Neural cell (in vitro differentiated cells): ENCODE measurements around the gene STAC. TPM values are rescaled to one million over a fixed set of nuclear protein-coding genes. Genes with fewer than 3 reads are reported as not detected.

Experiments used
- H2AFZ ChIP-seq: fragments of 200-600, 300-800 bp; sonication (generic), shearing (Covaris generic); 2 replicates; pipeline ENCODE4 v1.6.0; 2014; ENCODE audit warnings: low read depth, mild to moderate bottlenecking, antibody characterized with exemption, low read length, moderate library complexity
- H3F3A ChIP-seq: fragments of 200-600 bp; shearing (Covaris generic); 2 replicates; pipeline ENCODE4 v1.6.1; 2016; ENCODE audit warnings: mild to moderate bottlenecking, moderate library complexity, mixed read lengths, antibody characterized with exemption, low read length; ENCODE audit not compliant: insufficient read depth, poor library complexity, severe bottlenecking
- H3K27ac ChIP-seq: fragments of 200-600, 300-800 bp; sonication (generic), shearing (Covaris generic); 2 replicates; pipeline ENCODE4 v1.5.1; 2014; ENCODE audit warnings: mild to moderate bottlenecking, low read length, moderate library complexity
- H3K27me3 ChIP-seq: fragments of 300-800, 200-600 bp; sonication (generic), shearing (Covaris generic); 2 replicates; pipeline ENCODE4 v1.6.0; 2014; ENCODE audit warnings: mild to moderate bottlenecking, low read depth, low read length, moderate library complexity; ENCODE audit not compliant: insufficient read depth
- H3K36me3 ChIP-seq: fragments of 300-800, 200-600 bp; sonication (generic), shearing (Covaris generic); 2 replicates; pipeline ENCODE4 v1.5.1; 2014; ENCODE audit warnings: mild to moderate bottlenecking, antibody characterized with exemption, low read length, moderate library complexity; ENCODE audit not compliant: insufficient read depth
- H3K4me2 ChIP-seq: fragments of 300-800, 200-600 bp; sonication (generic), shearing (Covaris generic); 2 replicates; pipeline ENCODE4 v1.6.0; 2014; ENCODE audit warnings: mild to moderate bottlenecking, low read length
- H3K4me3 ChIP-seq: fragments of 300-800, 200-600 bp; sonication (generic), shearing (Covaris generic); 2 replicates; pipeline ENCODE4 v1.5.1; 2014; ENCODE audit warnings: mild to moderate bottlenecking, low read length, moderate library complexity
- H3K79me2 ChIP-seq: fragments of 200-600 bp; shearing (Covaris generic); replicated peaks from 2 replicates; pipeline ENCODE4 v1.6.0; 2014; ENCODE audit warnings: mild to moderate bottlenecking, low read length, moderate library complexity; ENCODE audit not compliant: insufficient read depth
- H3K9ac ChIP-seq: fragments of 300-800, 200-600 bp; sonication (generic), shearing (Covaris generic); 2 replicates; pipeline ENCODE4 v1.6.1; 2016; ENCODE audit warnings: mild to moderate bottlenecking, low read length, mixed read lengths
- H3K9me2 ChIP-seq: fragments of 200-600 bp; shearing (Covaris generic); 2 replicates; pipeline ENCODE4 v1.6.1; 2016; ENCODE audit warnings: mild to moderate bottlenecking, low read length, mixed read lengths; ENCODE audit not compliant: insufficient read depth
- H3K9me3 ChIP-seq: fragments of 200-600, 300-800 bp; sonication (generic), shearing (Covaris generic); 2 replicates; pipeline ENCODE4 v1.6.1; 2016; ENCODE audit warnings: mild to moderate bottlenecking, mixed run types, low read length, moderate library complexity, mixed read lengths
- H4K20me1 ChIP-seq: fragments of 200-600 bp; shearing (Covaris generic); 2 replicates; pipeline ENCODE4 v1.6.1; 2016; ENCODE audit warnings: mild to moderate bottlenecking, mixed run types; ENCODE audit not compliant: insufficient read depth
- CTCF ChIP-seq: fragments of 450-650 bp; IDR thresholded peaks from 2 replicates; pipeline ENCODE4 v1.5.1; 2014; ENCODE audit warnings: antibody characterized with exemption, mild to moderate bottlenecking, moderate library complexity; ENCODE audit not compliant: poor library complexity, severe bottlenecking
- EP300 ChIP-seq: fragments of 450-650 bp; conservative IDR thresholded peaks from 2 replicates; pipeline ENCODE4 v1.6.1; 2014; ENCODE audit warnings: antibody characterized with exemption, mild to moderate bottlenecking, moderate library complexity; ENCODE audit not compliant: poor library complexity, severe bottlenecking
- EZH2 ChIP-seq: fragments of 200-600, 300-800 bp; shearing (Covaris generic), sonication (generic); IDR thresholded peaks from 2 replicates; pipeline ENCODE4 v1.6.1; 2014; ENCODE audit warnings: antibody characterized with exemption, low read length, borderline replicate concordance, mild to moderate bottlenecking; ENCODE audit not compliant: insufficient read depth, poor library complexity, severe bottlenecking
- MXI1 ChIP-seq: fragments of 450-650 bp; conservative IDR thresholded peaks from 2 replicates; pipeline ENCODE4 v1.6.1; 2014; ENCODE audit warnings: antibody characterized with exemption, mild to moderate bottlenecking; ENCODE audit not compliant: poor library complexity, severe bottlenecking
- POLR2AphosphoS5 ChIP-seq: IDR thresholded peaks from 2 replicates; pipeline ENCODE4 v1.6.1; 2012
- RAD21 ChIP-seq: fragments of 450-650 bp; conservative IDR thresholded peaks from 2 replicates; pipeline ENCODE4 v1.6.1; 2014; ENCODE audit warnings: antibody characterized with exemption, mild to moderate bottlenecking, moderate library complexity
- REST ChIP-seq: IDR thresholded peaks from 2 replicates; pipeline ENCODE4 v1.6.1; 2012; ENCODE audit warnings: borderline replicate concordance
- SMC3 ChIP-seq: fragments of 450-650 bp; conservative IDR thresholded peaks from 2 replicates; pipeline ENCODE4 v1.6.1; 2014; ENCODE audit warnings: antibody characterized with exemption, mild to moderate bottlenecking, moderate library complexity; ENCODE audit not compliant: poor library complexity
- TAF1 ChIP-seq: IDR thresholded peaks from 2 replicates; pipeline ENCODE4 v1.6.1; 2012; ENCODE audit warnings: low read depth
- polyA plus RNA-seq: library from polyadenylated mRNA; depleted of rRNA; stranded (reverse); fragments of >200 nt; gene quantifications from 2 replicates; pipeline ENCODE4 v1.2.3, GENCODE V29; 2014

STAC gene
- polyA plus RNA-seq, 1 donor from 2014 or later = 4.5 TPM

GRCh38 chr3:36557021-36557707, 176.9 kb downstream of the STAC start:
- Histone ChIP-seq H3K9ac (no peak overlapping the region), H3F3A (no peaks in the 10 kb centered on the region), H3K36me3 (no peaks in the 10 kb centered on the region), H3K4me3 (no peak overlapping the region), H3K4me2 (no peak overlapping the region), H2AFZ (no peak overlapping the region), H3K9me2 (no peaks in the 10 kb centered on the region), H3K27me3 (no peaks in the 10 kb centered on the region), H3K79me2 (no peaks in the 10 kb centered on the region), H3K27ac (no peak overlapping the region), H4K20me1 (no peaks in the 10 kb centered on the region), H3K9me3 (no peaks in the 10 kb centered on the region)
- TF ChIP-seq POLR2AphosphoS5 = no peak
- TF ChIP-seq RAD21 = no peak
- no peak for TF ChIP-seq MXI1
- no peak for TF ChIP-seq CTCF
- TF ChIP-seq REST = no peak
- no peak for TF ChIP-seq EP300
- TF ChIP-seq EZH2 = no peak
- TF ChIP-seq SMC3 = no peak
- no peak for TF ChIP-seq TAF1

- no peak overlapping the region for H3K9ac ChIP-seq
- no peaks in the 10 kb centered on the region for H3K9me3 ChIP-seq
- H3K27ac ChIP-seq = no peak overlapping the region
- no peak for TF ChIP-seq MXI1
- TF ChIP-seq EP300 = no peak
- no peak for TF ChIP-seq CTCF
- no peak for TF ChIP-seq POLR2AphosphoS5
- no peak for TF ChIP-seq EZH2
- TF ChIP-seq REST = no peak
- no peak for TF ChIP-seq RAD21
- H2AFZ ChIP-seq = no peak overlapping the region
- H3K79me2 ChIP-seq = no peaks in the 10 kb centered on the region
- H3K27me3 ChIP-seq = no peaks in the 10 kb centered on the region
- no peaks in the 10 kb centered on the region for H3K9me2 ChIP-seq
- H3F3A ChIP-seq = no peaks in the 10 kb centered on the region
- no peaks in the 10 kb centered on the region for H3K36me3 ChIP-seq
- H4K20me1 ChIP-seq = no peaks in the 10 kb centered on the region
- H3K4me2 ChIP-seq = no peak overlapping the region
- H3K4me3 ChIP-seq = no peak overlapping the region
Measured at GRCh38 chr3:36557708-36558421, 177.6 kb downstream of the STAC start.
